T-helper 1 cell treated with Interleukin-12 subunit alpha and Interleukin-12 subunit beta and Interleukin-4 antibody, amounts not matched to agents 30 μg/mL and 1 μg/mL, for 36 hours (primary cell): ENCODE data around the gene SUN1.

Experiments used
- H3K27ac Mint-ChIP-seq: one replicate; pipeline ENCODE4 v1.8.0; 2021; ENCODE audit warnings: mild to moderate bottlenecking, mixed read lengths
- H3K27me3 Mint-ChIP-seq: one replicate; pipeline ENCODE4 v1.8.0; 2021; ENCODE audit warnings: low read depth, mixed read lengths
- H3K36me3 Mint-ChIP-seq: one replicate; pipeline ENCODE4 v1.8.0; 2021; ENCODE audit warnings: low read depth, mixed read lengths
- H3K4me1 Mint-ChIP-seq: one replicate; pipeline ENCODE4 v1.8.0; 2021; ENCODE audit warnings: low read depth, mixed read lengths
- H3K4me3 Mint-ChIP-seq: one replicate; pipeline ENCODE4 v1.8.0; 2021; ENCODE audit warnings: mild to moderate bottlenecking, moderate library complexity, mixed read lengths
- H3K9me3 Mint-ChIP-seq: one replicate; pipeline ENCODE4 v1.8.0; 2021; ENCODE audit warnings: mixed read lengths

SUN1 gene

DNA sequence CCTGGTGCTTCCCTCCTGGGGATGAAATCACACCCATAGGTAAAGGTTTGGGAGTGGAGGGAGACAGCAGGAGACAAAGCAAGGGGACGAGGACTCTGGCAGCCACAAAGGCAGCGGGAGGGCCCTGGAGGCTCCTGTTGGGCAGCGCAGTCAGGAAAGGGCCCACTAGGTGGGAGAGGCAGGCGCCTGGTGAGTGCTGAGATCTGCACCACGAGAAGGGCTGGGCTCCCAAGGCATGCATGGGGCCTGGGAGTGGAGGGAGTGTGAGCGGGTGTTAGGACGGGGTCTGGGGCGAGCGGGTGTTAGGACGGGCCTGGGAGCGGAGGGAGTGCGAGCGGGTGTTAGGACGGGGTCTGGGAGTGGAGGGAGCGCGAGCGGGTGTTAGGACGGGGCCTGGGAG is 57.1 kb downstream of the SUN1 start:
- Mint-ChIP-seq H3K27ac (no peak overlapping the region), H3K27me3 (no peaks in the 10 kb centered on the region), H3K4me1 (peaks cover 2% of the 10 kb centered on the region), H3K9me3 (no peaks in the 10 kb centered on the region), H3K4me3 (no peak overlapping the region), H3K36me3 (peaks cover 24% of the 10 kb centered on the region)

GRCh38 chr7:890868-891267 is 58.6 kb downstream of the SUN1 start:
- Mint-ChIP-seq H3K27me3 (no peaks in the 10 kb centered on the region), H3K9me3 (no peaks in the 10 kb centered on the region), H3K4me3 (no peak overlapping the region), H3K27ac (no peak overlapping the region), H3K4me1 (peaks cover 2% of the 10 kb centered on the region), H3K36me3 (peaks cover 24% of the 10 kb centered on the region)

GRCh38 chr7:891291-891690 is 59.0 kb downstream of the SUN1 start:
- Mint-ChIP-seq H3K36me3 (peaks cover 27% of the 10 kb centered on the region), H3K27ac (no peak overlapping the region), H3K27me3 (no peaks in the 10 kb centered on the region)

GRCh38 chr7:891805-892204 is 59.5 kb downstream of the SUN1 start:
- Mint-ChIP-seq H3K27ac (no peak overlapping the region), H3K27me3 (no peaks in the 10 kb centered on the region), H3K4me1 (peaks cover 2% of the 10 kb centered on the region), H3K4me3 (no peak overlapping the region), H3K36me3 (peaks cover 29% of the 10 kb centered on the region), H3K9me3 (no peaks in the 10 kb centered on the region)

More at GRCh38 chr7:891291-891690, 59.0 kb downstream of the SUN1 start:
- no peak overlapping the region for H3K4me3 Mint-ChIP-seq
- H3K4me1 Mint-ChIP-seq = peaks cover 2% of the 10 kb centered on the region
- H3K9me3 Mint-ChIP-seq = no peaks in the 10 kb centered on the region

GRCh38 chr7:892648-893593 is 60.6 kb downstream of the SUN1 start:
- Mint-ChIP-seq H3K36me3 (peaks cover 27% of the 10 kb centered on the region), H3K4me3 (no peak overlapping the region), H3K27me3 (no peaks in the 10 kb centered on the region), H3K4me1 (peaks cover 2% of the 10 kb centered on the region), H3K9me3 (no peaks in the 10 kb centered on the region), H3K27ac (no peak overlapping the region)

GRCh38 chr7:893686-894085 is 61.4 kb downstream of the SUN1 start:
- H3K36me3 Mint-ChIP-seq = peaks cover 26% of the 10 kb centered on the region
- no peaks in the 10 kb centered on the region for H3K9me3 Mint-ChIP-seq
- H3K4me3 Mint-ChIP-seq = no peak overlapping the region
- no peaks in the 10 kb centered on the region for H3K27me3 Mint-ChIP-seq
- peaks cover 2% of the 10 kb centered on the region for H3K4me1 Mint-ChIP-seq
- H3K27ac Mint-ChIP-seq = no peak overlapping the region

DNA sequence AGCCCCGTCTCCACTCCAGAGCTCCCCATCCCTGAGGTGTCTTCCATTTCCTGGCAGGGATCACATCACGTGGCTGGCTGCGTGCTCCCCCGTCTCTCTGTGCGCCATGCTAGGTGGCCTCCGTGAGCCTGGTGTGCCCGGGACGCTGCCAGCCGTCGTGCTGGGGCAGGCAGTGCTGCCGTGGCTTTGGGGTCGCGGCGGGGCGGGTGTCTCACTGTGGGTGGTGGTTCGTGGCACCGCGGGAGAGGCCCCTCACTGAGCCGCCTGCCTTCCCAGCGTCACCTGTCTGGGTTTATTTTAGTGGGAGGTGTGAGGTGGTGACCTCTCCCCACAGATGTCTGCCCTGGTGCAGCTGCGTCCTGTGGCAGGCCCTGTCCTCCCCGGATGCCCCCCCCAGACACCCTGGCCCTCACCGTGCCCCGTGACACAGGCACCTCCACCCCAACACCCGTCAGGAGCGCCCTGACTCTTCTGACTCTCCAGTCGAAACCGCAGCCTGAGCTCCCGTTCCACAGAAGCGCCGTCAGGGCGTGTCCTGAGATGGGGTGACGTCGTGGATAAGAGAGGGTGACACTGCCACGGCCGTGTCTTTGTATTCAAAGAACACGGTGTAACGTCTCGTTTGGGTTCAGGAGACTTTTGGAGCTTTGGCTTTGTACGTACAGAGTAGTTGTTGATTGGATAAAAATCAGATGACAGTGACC is 62.0 kb downstream of the SUN1 start:
- no peaks in the 10 kb centered on the region for H3K27me3 Mint-ChIP-seq

GRCh38 chr7:894927-895450 is 62.7 kb downstream of the SUN1 start:
- Mint-ChIP-seq H3K4me3 (no peak overlapping the region), H3K36me3 (peaks cover 24% of the 10 kb centered on the region), H3K4me1 (peaks cover 2% of the 10 kb centered on the region), H3K27ac (no peak overlapping the region), H3K27me3 (no peaks in the 10 kb centered on the region), H3K9me3 (no peaks in the 10 kb centered on the region)

More for the DNA sequence above, 62.0 kb downstream of the SUN1 start:
- no peak overlapping the region for H3K4me3 Mint-ChIP-seq
- H3K4me1 Mint-ChIP-seq = peaks cover 2% of the 10 kb centered on the region
- no peaks in the 10 kb centered on the region for H3K9me3 Mint-ChIP-seq
- no peak overlapping the region for H3K27ac Mint-ChIP-seq
- peaks cover 24% of the 10 kb centered on the region for H3K36me3 Mint-ChIP-seq

DNA sequence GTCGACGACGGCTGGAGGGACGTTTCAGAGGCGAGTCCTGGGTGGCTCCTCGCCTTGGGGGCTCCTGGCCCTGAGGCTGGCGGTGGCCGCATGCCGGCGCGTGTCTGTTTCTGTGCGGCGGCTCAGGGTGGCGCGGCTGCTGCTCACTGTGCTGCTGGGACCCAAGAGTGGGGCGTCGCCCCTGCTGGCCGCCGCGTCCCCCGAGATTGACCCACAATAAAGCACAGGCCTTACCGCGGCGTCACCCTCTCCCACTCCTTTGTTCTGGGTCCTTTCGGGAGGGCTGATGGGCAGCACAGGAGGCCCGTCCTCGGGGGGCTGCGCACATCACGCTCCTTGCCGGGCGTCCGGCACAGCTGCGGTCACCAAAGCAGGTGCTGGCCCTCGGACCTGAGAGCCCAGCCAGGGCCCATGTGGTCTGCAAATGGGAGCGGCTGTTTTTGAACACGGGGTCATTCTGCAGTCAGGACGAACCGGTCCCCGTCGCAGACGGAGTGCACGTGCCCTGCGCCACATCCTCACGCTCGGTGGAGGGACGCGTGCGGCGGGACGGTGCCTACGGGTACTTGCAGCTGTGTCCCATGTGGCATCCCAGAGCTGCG is 63.3 kb downstream of the SUN1 start:
- H3K27me3 Mint-ChIP-seq = no peaks in the 10 kb centered on the region
- no peak overlapping the region for H3K4me3 Mint-ChIP-seq
- peaks cover 21% of the 10 kb centered on the region for H3K36me3 Mint-ChIP-seq
- H3K4me1 Mint-ChIP-seq = peaks cover 2% of the 10 kb centered on the region
- H3K9me3 Mint-ChIP-seq = no peaks in the 10 kb centered on the region
- H3K27ac Mint-ChIP-seq = no peak overlapping the region

GRCh38 chr7:896346-897075 is 64.2 kb downstream of the SUN1 start:
- H3K36me3 Mint-ChIP-seq = peaks cover 18% of the 10 kb centered on the region
- no peaks in the 10 kb centered on the region for H3K9me3 Mint-ChIP-seq
- peaks cover 2% of the 10 kb centered on the region for H3K4me1 Mint-ChIP-seq
- no peak overlapping the region for H3K4me3 Mint-ChIP-seq
- H3K27ac Mint-ChIP-seq = no peak overlapping the region
- no peaks in the 10 kb centered on the region for H3K27me3 Mint-ChIP-seq

DNA sequence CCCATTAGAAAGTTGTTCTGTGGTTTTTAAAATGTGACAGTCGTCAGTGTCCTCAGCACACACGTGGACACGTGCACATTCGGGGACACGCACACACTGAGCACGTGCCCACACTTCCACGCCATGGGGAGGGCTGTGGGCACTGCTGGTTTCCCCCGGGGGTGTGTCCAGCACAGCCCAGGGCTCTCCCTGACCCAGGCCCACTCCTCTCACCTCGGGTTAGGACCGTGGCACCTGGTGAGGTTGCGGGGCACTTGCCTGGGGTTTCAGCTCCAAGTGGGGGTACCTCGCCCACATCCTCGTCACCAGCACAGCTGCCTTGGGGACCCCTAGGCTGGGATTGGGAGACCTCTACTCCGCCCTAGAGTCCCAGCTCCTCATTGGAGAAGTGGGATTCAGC is 64.8 kb downstream of the SUN1 start:
- Mint-ChIP-seq H3K36me3 (peaks cover 18% of the 10 kb centered on the region), H3K27me3 (no peaks in the 10 kb centered on the region), H3K27ac (no peak overlapping the region), H3K4me3 (no peak overlapping the region), H3K9me3 (no peaks in the 10 kb centered on the region), H3K4me1 (peaks cover 2% of the 10 kb centered on the region)

GRCh38 chr7:897771-898376 is 65.6 kb downstream of the SUN1 start:
- Mint-ChIP-seq H3K27ac (no peak overlapping the region), H3K4me3 (no peak overlapping the region), H3K9me3 (no peaks in the 10 kb centered on the region), H3K27me3 (no peaks in the 10 kb centered on the region), H3K36me3 (peaks cover 11% of the 10 kb centered on the region), H3K4me1 (no peaks in the 10 kb centered on the region)

DNA sequence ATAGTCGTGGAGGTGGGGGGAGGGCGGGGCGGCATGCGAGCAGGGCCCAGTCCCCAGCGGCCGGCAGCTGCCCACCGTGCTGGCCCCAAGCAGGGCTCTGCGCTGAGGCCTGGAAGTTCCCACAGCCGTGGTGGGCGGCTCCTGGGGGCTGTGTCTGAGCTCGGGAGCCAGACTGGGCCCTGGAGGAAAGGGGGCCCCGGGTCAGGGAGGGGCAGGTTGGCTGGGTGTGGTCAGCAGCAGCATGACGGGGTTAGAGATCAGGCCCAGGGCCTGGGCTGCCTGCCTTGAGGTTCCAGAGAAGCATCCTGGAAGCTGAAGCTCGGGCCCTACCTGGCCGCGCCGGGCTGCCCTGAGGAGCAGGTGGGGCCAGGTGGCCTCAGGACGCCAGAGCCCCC is 66.2 kb downstream of the SUN1 start:
- no peak overlapping the region for H3K4me3 Mint-ChIP-seq
- H3K36me3 Mint-ChIP-seq = peaks cover 7% of the 10 kb centered on the region
- no peaks in the 10 kb centered on the region for H3K9me3 Mint-ChIP-seq
- H3K27ac Mint-ChIP-seq = no peak overlapping the region
- H3K4me1 Mint-ChIP-seq = no peaks in the 10 kb centered on the region
- H3K27me3 Mint-ChIP-seq = no peaks in the 10 kb centered on the region
